Lung (tissue), 12 donors: Measurements from ENCODE around the gene KIAA1671. TPM values are rescaled to one million over a fixed set of nuclear protein-coding genes. Genes with fewer than 3 reads are reported as not detected.

Source experiments
- ATAC-seq: fragments of 200-7000 bp; cut with Tn5 transposase; one replicate; pipeline ENCODE4 v1.9.1; 2020; ENCODE audit warnings: moderate number of reproducible peaks; ENCODE audit not compliant: insufficient read depth, low FRiP score
- DNase-seq, 3 donors: peaks; one replicate each; pipeline ENCODE4 v3.0.0-alpha.2; 2013 to 2017
- H3K27ac ChIP-seq, 2 donors: one replicate each; pipeline ENCODE4 v1.5.1; 2013; ENCODE audit warnings: mild to moderate bottlenecking in 2 of 2, moderate library complexity in 2 of 2, control low read depth in 1 of 2, inconsistent platforms in 1 of 2, low read depth in 1 of 2, low read length in 1 of 2
- H3K27me3 ChIP-seq, 3 donors: one replicate each; pipeline ENCODE4 v1.5.1; 2013; ENCODE audit warnings: low read length in 2 of 3; ENCODE audit not compliant: control insufficient read depth in 3 of 3, insufficient read depth in 3 of 3
- H3K36me3 ChIP-seq, 4 donors: one replicate each; pipeline ENCODE4 v1.5.1; 2013; ENCODE audit warnings: low read length in 4 of 4, mild to moderate bottlenecking in 1 of 4, moderate library complexity in 1 of 4; ENCODE audit not compliant: control insufficient read depth in 4 of 4, insufficient read depth in 4 of 4
- H3K4me1 ChIP-seq, 5 donors: one replicate each; pipeline ENCODE4 v1.5.1; 2013; ENCODE audit warnings: low read length in 5 of 5, mild to moderate bottlenecking in 2 of 5, moderate library complexity in 1 of 5; ENCODE audit not compliant: control insufficient read depth in 5 of 5, insufficient read depth in 5 of 5
- H3K4me3 ChIP-seq: one replicate; pipeline ENCODE4 v1.5.1; 2013; ENCODE audit warnings: mild to moderate bottlenecking, control low read depth, moderate library complexity
- H3K9ac ChIP-seq, 2 donors: one replicate each; pipeline ENCODE4 v1.5.1; 2013; ENCODE audit warnings: low read length in 2 of 2, control low read depth in 1 of 2; ENCODE audit not compliant: insufficient read depth in 1 of 2
- H3K9me3 ChIP-seq, 4 donors: one replicate each; pipeline ENCODE4 v1.5.1; 2013; ENCODE audit warnings: low read length in 3 of 4, mild to moderate bottlenecking in 1 of 4, moderate library complexity in 1 of 4; ENCODE audit not compliant: control insufficient read depth in 4 of 4, insufficient read depth in 3 of 4
- CTCF ChIP-seq: IDR thresholded peaks from 2 replicates; pipeline ENCODE4 v1.5.1; 2012; ENCODE audit warnings: mild to moderate bottlenecking; ENCODE audit errors: control extremely low read depth, extremely low read depth
- WGBS, 2 donors: extraction: QIAGEN DNeasy Blood & Tissue Kit; methylation state at CpG; one replicate each; pipeline ENCODE4 v1.1.7; 2013; 5-methylcytosine and 5-hydroxymethylcytosine counted together
- polyA plus RNA-seq, 2 donors: library from polyadenylated mRNA; stranded (reverse); fragments of 200-250 nt; gene quantifications; one replicate each; pipeline ENCODE4 v1.2.1, GENCODE V29; 2013
- total RNA-seq, 2 donors: library from RNA; depleted of rRNA in 1 of 2; stranded (reverse); fragments of >200 nt in 1 of 2; gene quantifications; one replicate each; pipeline ENCODE4 v1.2.1, GENCODE V29; 2014 to 2021
- donor health status: control.
- donor health status: control.
- donor health status: Bipolar disorder and iron deficiency.
- donor health status: healthy.
- donor health status: DM: yes; HTN: yes; CAD: no.

The KIAA1671 gene
- total and polyA plus RNA-seq, 4 donors: 7.6 to 44.6 (median 24.0) TPM

- TF ChIP-seq CTCF: no peak
- no peak for ATAC-seq
- Histone ChIP-seq H3K4me3 (no peak overlapping the region), H3K9ac (no peak overlapping the region), H3K9me3 (peaks cover 0 to 1% (median 0%) of the 10 kb centered on the region in 4 donors), H3K4me1 (peaks cover 0 to 21% (median 0%) of the 10 kb centered on the region in 5 donors), H3K36me3 (no peaks in the 10 kb centered on the region), H3K27ac (peak overlapping the region; percentile 1 to 55), H3K27me3 (no peaks in the 10 kb centered on the region)
- WGBS, 2 donors: 41 to 78% methylated on average over 5 of the region's 5 CpGs
- no peak for DNase-seq
Measured at GRCh38 chr22:24989541-24989951, 37.0 kb downstream of the KIAA1671 start.

GRCh38 chr22:24990344-24990905, 37.9 kb downstream of the KIAA1671 start:
- Histone ChIP-seq H3K36me3 (no peaks in the 10 kb centered on the region), H3K9ac (no peak overlapping the region), H3K4me1 (peaks cover 0 to 21% (median 0%) of the 10 kb centered on the region in 5 donors), H3K4me3 (no peak overlapping the region), H3K27ac (peak overlapping the region in 1 of 2 donors; percentile 80), H3K9me3 (peaks cover 0 to 1% (median 0%) of the 10 kb centered on the region in 4 donors), H3K27me3 (no peaks in the 10 kb centered on the region)
- TF ChIP-seq CTCF: no peak
- DNase-seq: no peak
- 84 to 96% methylated on average over 10 of the region's 10 CpGs for WGBS, 2 donors
- ATAC-seq: no peak

GRCh38 chr22:24992946-24993345, 40.4 kb downstream of the KIAA1671 start:
- 69 to 84% methylated on average over 7 of the region's 7 CpGs for WGBS, 2 donors
- Histone ChIP-seq H3K9me3 (no peaks in the 10 kb centered on the region), H3K9ac (no peak overlapping the region), H3K27me3 (no peaks in the 10 kb centered on the region), H3K36me3 (no peaks in the 10 kb centered on the region), H3K4me1 (peaks cover 0 to 24% (median 5%) of the 10 kb centered on the region in 5 donors), H3K27ac (peak overlapping the region in 1 of 2 donors; percentile 18), H3K4me3 (no peak overlapping the region)
- ATAC-seq (no peak), DNase-seq (no peak)
- no peak for TF ChIP-seq CTCF
